ENCODE measurements around the gene SMYD4. TPM values are rescaled to one million over a fixed set of nuclear protein-coding genes. Genes with fewer than 3 reads are reported as not detected.
"Not testable (repeated sequence)": the region's sequence is repeated elsewhere in the genome, so short reads cannot be mapped to it uniquely, and the experiment has no call there.

The SMYD4 gene
- total RNA-seq, 1 donor from 2014 or later = 23.6 TPM

- DNase-seq (ENCODE audit: low spot score) = no peak
Measured at GRCh38 chr17:1755252-1755826, 74.4 kb downstream of the SMYD4 start.

- no peak for DNase-seq (ENCODE audit: low spot score)
Measured at GRCh38 chr17:1754430-1755112, 75.1 kb downstream of the SMYD4 start.

GRCh38 chr17:1753767-1754429 lies 75.8 kb downstream of the SMYD4 start:
- no peak for DNase-seq (ENCODE audit: low spot score)

- DNase-seq (ENCODE audit: low spot score) = no peak
Measured at GRCh38 chr17:1752425-1753262, 77.1 kb downstream of the SMYD4 start.

GRCh38 chr17:1750628-1751027 lies 79.1 kb downstream of the SMYD4 start:
- no peak for DNase-seq (ENCODE audit: low spot score)

GRCh38 chr17:1746975-1747543 lies 82.6 kb downstream of the SMYD4 start:
- no peak for DNase-seq (ENCODE audit: low spot score)

- no peak for DNase-seq (ENCODE audit: low spot score)
Measured at GRCh38 chr17:1745513-1746020, 84.1 kb downstream of the SMYD4 start.

GRCh38 chr17:1744551-1745512 lies 84.9 kb downstream of the SMYD4 start:
- DNase-seq (ENCODE audit: low spot score) = no peak

GRCh38 chr17:1743088-1743439 lies 86.6 kb downstream of the SMYD4 start:
- DNase-seq (ENCODE audit: low spot score) = no peak

- DNase-seq (ENCODE audit: low spot score) = no peak
Measured at GRCh38 chr17:1742371-1743087, 87.2 kb downstream of the SMYD4 start, which contains the start of gene SERPINF2. Gene SERPINF2, plus strand, starts transcription at chr17:1742871. Its CDS starts 2,125 bp downstream, at chr17:1744996.

GRCh38 chr17:1741899-1742298 lies 87.8 kb downstream of the SMYD4 start:
- not testable (repeated sequence) for DNase-seq (ENCODE audit: low spot score)

GRCh38 chr17:1737531-1738291 lies 92.0 kb downstream of the SMYD4 start:
- DNase-seq (ENCODE audit: low spot score) = no peak

GRCh38 chr17:1736348-1737281 lies 93.1 kb downstream of the SMYD4 start:
- no peak for DNase-seq (ENCODE audit: low spot score)

- DNase-seq (ENCODE audit: low spot score) = no peak
Measured at GRCh38 chr17:1735834-1736347, 93.8 kb downstream of the SMYD4 start.

GRCh38 chr17:1735418-1735817 lies 94.3 kb downstream of the SMYD4 start:
- DNase-seq (ENCODE audit: low spot score) = no peak

- DNase-seq (ENCODE audit: low spot score) = no peak
Measured at GRCh38 chr17:1733759-1734158, 95.9 kb downstream of the SMYD4 start.

- DNase-seq (ENCODE audit: low spot score) = no peak
Measured at GRCh38 chr17:1732833-1733321, 96.8 kb downstream of the SMYD4 start.

All from mesenteric fat pad (tissue), 1 donor.